ENCODE results near the gene COX8A. TPM values are rescaled to one million over a fixed set of nuclear protein-coding genes. Genes with fewer than 3 reads are reported as not detected.
A peak's percentile ranks its signal among the peaks of the same experiment; 100 is the strongest.

The COX8A gene
- total RNA-seq (2021; fragmentation: NEBNext Ultra II Directional; extraction: Animal tissue kit (Norgen Biotek cat#: 25700)): 365 and 413 TPM in 2 replicates
- polyA plus RNA-seq (2011; rRNA removed): 1,720 and 2,058 TPM in 2 replicates
- 801 TPM for polyA plus RNA-seq (2011; cell fraction: cytosol; rRNA removed)
- polyA plus RNA-seq (2011; cell fraction: nucleus; rRNA removed): 895 TPM
- polyA plus RNA-seq (2012, experiment 1 of 2): 439 to 800 TPM (median 741 TPM) in 4 replicates
- polyA plus RNA-seq (2012, experiment 2 of 2): 1,693 TPM
- polyA plus RNA-seq (2013, experiment 1 of 2): 891 TPM
- 816 TPM for polyA plus RNA-seq (2013, experiment 2 of 2)
- polyA minus RNA-seq (2011; rRNA and poly(A)+ RNA removed): 145 and 160 TPM in 2 replicates
- polyA minus RNA-seq (2011; cell fraction: cytosol; rRNA and poly(A)+ RNA removed): 241 TPM
- polyA minus RNA-seq (2011; cell fraction: nucleus; rRNA and poly(A)+ RNA removed): 152 TPM
- long read RNA-seq, experiment 1, transcript COX8A-201 (2 exons, 507 nt): major isoform, 554 of 567 reads
- long read RNA-seq, experiment 1, partial matches to known transcripts: 11 of 567 reads
- long read RNA-seq, experiment 1, other reads (novel, unspliced or antisense): 2 of 567 reads
- long read RNA-seq, experiment 2: 0 reads

DNA sequence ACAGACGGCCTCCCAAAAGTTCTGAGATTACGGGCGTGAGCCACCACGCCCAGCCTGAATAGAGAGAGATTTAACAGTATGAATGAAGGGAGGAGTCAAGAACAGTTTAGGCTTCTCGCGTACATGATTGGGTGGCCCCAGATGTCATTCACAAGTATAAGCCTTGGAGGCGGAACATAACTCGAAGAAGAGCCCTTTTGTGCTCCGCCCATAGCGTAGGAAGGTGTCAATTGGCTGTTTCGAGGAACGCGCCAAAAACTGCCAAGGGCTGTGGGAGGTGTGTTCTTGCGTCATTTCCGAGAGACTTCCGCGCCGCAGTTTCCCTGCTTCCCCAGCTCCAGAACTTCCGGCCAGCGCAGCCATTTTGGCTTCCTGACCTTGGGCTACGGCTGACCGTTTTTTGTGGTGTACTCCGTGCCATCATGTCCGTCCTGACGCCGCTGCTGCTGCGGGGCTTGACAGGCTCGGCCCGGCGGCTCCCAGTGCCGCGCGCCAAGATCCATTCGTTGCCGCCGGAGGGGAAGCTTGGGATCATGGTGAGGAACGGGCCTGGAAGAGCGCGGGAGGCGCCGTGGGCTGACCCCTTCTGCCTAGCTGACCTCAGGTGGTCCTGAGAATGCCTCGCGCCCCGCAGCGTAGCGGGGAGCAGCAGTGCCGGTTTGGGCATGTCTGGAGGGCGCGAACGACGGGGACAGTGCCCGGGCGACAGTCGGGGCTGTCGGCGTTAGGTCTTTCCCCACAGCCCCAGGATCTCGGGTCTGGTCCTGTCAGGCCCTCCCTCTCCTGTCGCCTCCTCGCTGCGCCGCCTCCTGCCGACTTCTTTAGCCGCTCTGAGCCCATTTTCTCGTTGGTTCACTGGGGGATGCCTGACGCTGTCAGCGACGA is at the start of gene COX8A:
Gene COX8A, plus strand, starts transcription at position 362 of the 885 bp plus-strand sequence. Its CDS starts 61 bp downstream, at position 423.
- peak within 1 kb of the TSS; percentile 26; the same call in 1 of the 2 replicates for H2AK5ac ChIP-seq (ENCODE audit: low read depth, low read length)
- H2BK15ac ChIP-seq (ENCODE audit: low read length): peak within 1 kb of the TSS; percentile 81; the same call in 1 of the 2 replicates
- ChIA-PET POLR2A (ENCODE audit: partially characterized antibody) (interaction anchor here (0.6 to 5.7 kb wide), 16 partner anchors 12 to 1032 kb away, joined by 3 to 29 read pairs (median 3); partner anchors contain the start of gene OTUB1), CTCF (ENCODE audit: partially characterized antibody) (interaction anchor here (0.8 to 1.3 kb wide), 2 partner anchors 13 to 54 kb away, joined by 3 to 4 read pairs; no protein-coding TSS in a partner anchor)
- H3K79me1 ChIP-seq (ENCODE audit: low read depth, low read length): peaks cover 8% of the 10 kb centered on the region
- peak within 1 kb of the TSS; percentile 46 to 78 for H3K4me2 ChIP-seq (ENCODE audit: insufficient read depth in 1 of 2, low read depth in 2 of 2, low read length in 2 of 2)
- peak within 1 kb of the TSS; percentile 89 for H3K56ac ChIP-seq (replicated peaks; ENCODE audit: insufficient read length, low read depth, low read length)
- no peak within 1 kb of the TSS for H2BK20ac ChIP-seq (ENCODE audit: low read length)
- H4K8ac ChIP-seq (ENCODE audit: extremely low read depth, insufficient read depth, low read length): peak within 1 kb of the TSS; percentile 96
- peaks cover 0 to 5% (median 2%) of the 10 kb centered on the region in 4 experiments; a peak in 3 of 7 replicates for H3K27me3 ChIP-seq (replicated peaks in 1 of 4; ENCODE audit: control insufficient read depth in 3 of 4, extremely low read depth in 1 of 4, insufficient read depth in 3 of 4, low read length in 3 of 4)
- H3K27ac ChIP-seq (ENCODE audit: low read depth, low read length): peak within 1 kb of the TSS; percentile 88
- H4K20me1 ChIP-seq (replicated peaks in 1 of 2; ENCODE audit: control insufficient read depth in 1 of 2, insufficient read depth in 2 of 2, low read length in 2 of 2): peaks cover 1 to 6% of the 10 kb centered on the region in 2 experiments
- H3K9ac ChIP-seq (replicated peaks in 1 of 4; ENCODE audit: extremely low read depth in 1 of 4, low read depth in 3 of 4, low read length in 3 of 4): peak within 1 kb of the TSS; percentile 87 to 95 (median 90)
- H3K23ac ChIP-seq (ENCODE audit: insufficient read length): no peak within 1 kb of the TSS
- peak within 1 kb of the TSS; percentile 90 to 99 (median 96) for H3K4me3 ChIP-seq (ENCODE audit: extremely low read depth in 1 of 4, insufficient read depth in 2 of 4, low read depth in 3 of 4, low read length in 4 of 4)
- H2BK12ac ChIP-seq (ENCODE audit: low read depth, low read length): peak within 1 kb of the TSS; percentile 97; the same call in 1 of the 2 replicates
- H2AFZ ChIP-seq (ENCODE audit: low read length): no peak within 1 kb of the TSS
- H2BK5ac ChIP-seq (ENCODE audit: low read depth, low read length): peak within 1 kb of the TSS; percentile 95
- H3K23me2 ChIP-seq (ENCODE audit: low read depth, low read length): no peaks in the 10 kb centered on the region; the same call in 1 of the 2 replicates
- peaks cover 0 to 40% of the 10 kb centered on the region in 2 experiments; a peak in 3 of 4 replicates for H3K79me2 ChIP-seq (ENCODE audit: control insufficient read depth in 1 of 2, insufficient read depth in 2 of 2, low read length in 2 of 2)
- peaks cover 0 to 8% (median 0%) of the 10 kb centered on the region in 4 experiments; a peak in 3 of 8 replicates for H3K36me3 ChIP-seq (ENCODE audit: control insufficient read depth in 2 of 4, insufficient read depth in 4 of 4, low read length in 3 of 4)
- DNase-seq (ENCODE audit: low read depth in 1 of 2, low spot score in 2 of 2) (peak; percentile 91 to 98), FAIRE-seq (peak; percentile 91)
- H4K5ac ChIP-seq (ENCODE audit: insufficient read length, low read depth, low read length): peak within 1 kb of the TSS; percentile 98
- 2% methylated on average over 64 of the region's 67 CpGs; no CpG with 5 or more reads in 1 of the 2 experiments for WGBS, 2 experiments (ENCODE audit: extremely low coverage in 1 of 2, insufficient coverage in 1 of 2, insufficient read length in 1 of 2, insufficient replicate concordance in 2 of 2, low coverage in 1 of 2, low lambda C conversion rate in 2 of 2, missing lambda C conversion rate in 1 of 2)
- H3K4ac ChIP-seq (replicated peaks; ENCODE audit: insufficient read length, low read depth, low read length): peak within 1 kb of the TSS; percentile 89
- H3K4me1 ChIP-seq (replicated peaks in 1 of 4; ENCODE audit: control insufficient read depth in 3 of 4, insufficient read depth in 4 of 4, low read length in 3 of 4): peaks cover 7 to 21% (median 14%) of the 10 kb centered on the region in 4 experiments
- H3K18ac ChIP-seq (ENCODE audit: extremely low read depth, low read length): peak within 1 kb of the TSS; percentile 99
- peak within 1 kb of the TSS; percentile 77 for H2BK120ac ChIP-seq (replicated peaks; ENCODE audit: low read depth, low read length)
- peak within 1 kb of the TSS; percentile 91 for H4K91ac ChIP-seq (replicated peaks; ENCODE audit: insufficient read length, low read length)
- no peaks in the 10 kb centered on the region for H3K9me3 ChIP-seq (ENCODE audit: insufficient read depth in 2 of 2, low read depth in 1 of 2, low read length in 1 of 2)
- no peak within 1 kb of the TSS for H3K14ac ChIP-seq (ENCODE audit: insufficient read length)
- peak; percentile 86 for TF ChIP-seq SP1 (IDR thresholded peaks at IDR 0.05; ENCODE audit: low read depth, low read length)
- TF ChIP-seq TAF1 (IDR thresholded peaks at IDR 0.05; ENCODE audit: low read depth, low read length): peak; percentile 75
- peak; percentile 84 for TF ChIP-seq POLR2AphosphoS5 (IDR thresholded peaks at IDR 0.05; ENCODE audit: low read depth, low read length)
- peak; percentile 87; the same call in 1 of the 2 replicates for TF ChIP-seq EGR1 (IDR thresholded peaks at IDR 0.05; ENCODE audit: borderline replicate concordance, low read depth, low read length)
- TF ChIP-seq, protein P1, sequence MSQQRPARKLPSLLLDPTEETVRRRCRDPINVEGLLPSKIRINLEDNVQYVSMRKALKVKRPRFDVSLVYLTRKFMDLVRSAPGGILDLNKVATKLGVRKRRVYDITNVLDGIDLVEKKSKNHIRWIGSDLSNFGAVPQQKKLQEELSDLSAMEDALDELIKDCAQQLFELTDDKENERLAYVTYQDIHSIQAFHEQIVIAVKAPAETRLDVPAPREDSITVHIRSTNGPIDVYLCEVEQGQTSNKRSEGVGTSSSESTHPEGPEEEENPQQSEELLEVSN (IDR thresholded peaks at IDR 0.05): peak; percentile 64
- TF ChIP-seq CEBPB (IDR thresholded peaks at IDR 0.05; ENCODE audit: low read depth, low read length): peak; percentile 93
- no peak for TF ChIP-seq FOSL1 (IDR thresholded peaks at IDR 0.05; ENCODE audit: insufficient read depth, low read depth, low read length)
